ENCODE measurements around the gene PROSER2. TPM values are rescaled to one million over a fixed set of nuclear protein-coding genes. Genes with fewer than 3 reads are reported as not detected.

The PROSER2 gene
- total and polyA plus RNA-seq, 10 donors, result 1.6 to 15.4 (median 6.1) TPM

DNA sequence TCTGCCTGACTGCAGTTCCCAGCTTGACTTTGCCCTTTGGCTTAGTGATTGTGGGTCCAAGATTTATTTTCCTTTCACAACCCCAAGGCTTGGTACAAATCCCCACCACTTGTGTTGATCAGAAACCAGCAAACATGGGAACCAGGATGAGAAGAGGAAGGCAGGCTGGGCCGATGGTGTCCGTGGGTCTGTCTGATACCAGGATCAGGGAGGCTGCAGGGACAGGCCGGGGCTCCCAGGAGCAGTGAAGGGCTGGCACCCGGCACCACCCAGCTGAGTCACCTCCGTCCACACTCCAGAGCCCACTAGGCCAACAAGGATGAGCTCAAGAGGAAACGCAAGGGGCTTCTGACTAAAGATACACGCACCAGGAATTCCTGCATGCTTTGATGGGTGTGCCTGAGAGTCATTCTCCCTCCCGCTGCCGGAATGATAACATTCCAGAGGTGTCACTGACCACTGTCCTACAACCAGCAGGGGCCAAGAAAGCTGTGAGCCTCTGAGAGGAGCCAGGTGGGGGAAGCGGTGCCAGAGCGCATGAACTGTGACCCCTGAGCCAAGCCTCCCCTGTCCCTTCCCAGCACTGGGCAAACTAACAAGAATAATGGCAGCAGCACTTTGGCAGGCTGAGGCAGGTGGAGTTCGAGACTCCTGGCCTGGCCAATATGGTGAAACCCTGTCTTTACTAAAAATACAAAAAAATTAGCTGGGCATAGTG lies 29.2 kb upstream of the PROSER2 start:
- Histone ChIP-seq H3K4me3 (no peak overlapping the region), H3K36me3 (no peaks in the 10 kb centered on the region), H3K9me3 (no peaks in the 10 kb centered on the region), H3K4me1 (peaks cover 0 to 11% (median 4%) of the 10 kb centered on the region in 6 donors), H3K27ac (no peak overlapping the region), H3K27me3 (replicated peaks in 1 of 7) (no peaks in the 10 kb centered on the region)
- TF ChIP-seq POLR2A (IDR thresholded peaks at IDR 0.05) (no peak), POLR2AphosphoS5 (IDR thresholded peaks at IDR 0.05) (no peak)
- TF ChIP-seq, protein P1, sequence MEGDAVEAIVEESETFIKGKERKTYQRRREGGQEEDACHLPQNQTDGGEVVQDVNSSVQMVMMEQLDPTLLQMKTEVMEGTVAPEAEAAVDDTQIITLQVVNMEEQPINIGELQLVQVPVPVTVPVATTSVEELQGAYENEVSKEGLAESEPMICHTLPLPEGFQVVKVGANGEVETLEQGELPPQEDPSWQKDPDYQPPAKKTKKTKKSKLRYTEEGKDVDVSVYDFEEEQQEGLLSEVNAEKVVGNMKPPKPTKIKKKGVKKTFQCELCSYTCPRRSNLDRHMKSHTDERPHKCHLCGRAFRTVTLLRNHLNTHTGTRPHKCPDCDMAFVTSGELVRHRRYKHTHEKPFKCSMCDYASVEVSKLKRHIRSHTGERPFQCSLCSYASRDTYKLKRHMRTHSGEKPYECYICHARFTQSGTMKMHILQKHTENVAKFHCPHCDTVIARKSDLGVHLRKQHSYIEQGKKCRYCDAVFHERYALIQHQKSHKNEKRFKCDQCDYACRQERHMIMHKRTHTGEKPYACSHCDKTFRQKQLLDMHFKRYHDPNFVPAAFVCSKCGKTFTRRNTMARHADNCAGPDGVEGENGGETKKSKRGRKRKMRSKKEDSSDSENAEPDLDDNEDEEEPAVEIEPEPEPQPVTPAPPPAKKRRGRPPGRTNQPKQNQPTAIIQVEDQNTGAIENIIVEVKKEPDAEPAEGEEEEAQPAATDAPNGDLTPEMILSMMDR (IDR thresholded peaks at IDR 0.05 in 8 of 11, conservative IDR thresholded peaks at IDR 0.05 in 3 of 11), result no peak
- DNase-seq, result no peak
- WGBS, 5 donors, result 81 to 93% (median 86%) methylated on average over 10 to 12 of the region's 12 CpGs
- intact Hi-C loops (cut with DNase I; ENCODE audit: low total_unique reads), result no loop called here

DNA sequence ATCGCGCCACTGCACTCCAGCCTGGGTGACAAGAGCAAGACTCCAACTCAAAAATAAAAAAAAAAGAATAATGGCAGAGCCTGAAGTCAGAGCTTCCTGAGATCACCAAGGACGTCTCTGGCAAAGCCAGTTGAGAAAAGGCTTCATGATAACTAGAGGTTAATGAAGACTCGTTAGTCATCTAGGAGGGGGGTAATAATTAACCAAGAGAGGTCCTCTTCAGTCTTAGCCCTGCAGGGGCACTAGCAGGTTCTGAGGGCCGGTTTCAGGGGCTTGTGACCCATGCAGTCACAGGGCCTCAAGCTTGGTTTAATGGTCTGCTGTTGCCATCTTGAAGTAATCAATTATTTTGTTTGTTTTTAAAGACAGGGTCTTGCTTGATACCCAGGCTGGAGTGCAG lies 28.6 kb upstream of the PROSER2 start:
- 84 to 95% (median 91%) methylated on average over 5 of the region's 5 CpGs for WGBS, 5 donors

DNA sequence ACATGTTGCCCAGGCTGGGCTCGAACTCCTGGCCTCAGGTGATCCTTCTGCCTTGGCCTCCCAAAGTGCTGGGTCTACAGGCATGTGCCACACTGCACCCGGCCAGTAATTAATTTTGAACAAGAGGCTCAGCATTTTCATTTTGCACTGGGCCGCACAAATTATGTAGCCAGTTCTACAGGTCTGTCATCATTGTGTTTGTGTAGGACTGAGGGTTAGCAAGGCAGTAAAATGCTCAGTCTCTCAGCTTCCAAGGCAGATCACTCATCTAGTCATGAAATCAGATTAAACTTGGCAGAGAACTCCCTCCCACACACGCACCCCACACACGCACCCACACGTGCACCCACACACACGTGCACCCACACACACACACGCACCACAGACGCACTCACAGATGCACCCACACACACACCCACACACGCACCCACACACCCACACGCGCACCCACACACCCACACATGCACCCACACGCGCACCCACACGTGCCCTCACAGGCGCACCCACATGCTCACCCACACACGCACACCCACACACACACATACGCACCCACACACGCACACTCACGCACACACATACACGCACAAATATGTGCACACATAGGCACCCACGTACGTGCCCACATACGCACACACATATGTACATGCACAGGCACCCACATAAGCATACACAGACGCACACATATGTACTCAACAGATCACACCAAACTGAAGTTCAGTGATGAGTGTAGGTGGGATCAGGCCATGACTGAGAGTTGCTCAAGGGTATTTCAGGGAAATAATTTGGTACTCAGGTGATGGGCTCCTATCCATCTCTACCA lies 27.8 kb upstream of the PROSER2 start:
- TF ChIP-seq, protein P1 (IDR thresholded peaks at IDR 0.05 in 8 of 11, conservative IDR thresholded peaks at IDR 0.05 in 3 of 11), result no peak
- no peak for TF ChIP-seq POLR2A (IDR thresholded peaks at IDR 0.05)
- no peak for TF ChIP-seq POLR2AphosphoS5 (IDR thresholded peaks at IDR 0.05)
- Histone ChIP-seq H3K4me3 (no peak overlapping the region), H3K4me1 (peaks cover 0 to 20% (median 10%) of the 10 kb centered on the region in 6 donors), H3K27me3 (replicated peaks in 1 of 7) (no peaks in the 10 kb centered on the region), H3K27ac (no peak overlapping the region), H3K36me3 (no peaks in the 10 kb centered on the region), H3K9me3 (no peaks in the 10 kb centered on the region)
- 87 to 91% (median 88%) methylated on average over 24 to 25 of the region's 25 CpGs for WGBS, 5 donors
- intact Hi-C loops (cut with DNase I; ENCODE audit: low total_unique reads), result no loop called here
- no peak for DNase-seq

More for the DNA sequence above, 28.6 kb upstream of the PROSER2 start:
- TF ChIP-seq POLR2A (IDR thresholded peaks at IDR 0.05) (no peak), POLR2AphosphoS5 (IDR thresholded peaks at IDR 0.05) (no peak)
- TF ChIP-seq, protein P1 (IDR thresholded peaks at IDR 0.05 in 8 of 11, conservative IDR thresholded peaks at IDR 0.05 in 3 of 11), result no peak
- no peaks in the 10 kb centered on the region for H3K9me3 ChIP-seq
- peaks cover 0 to 18% (median 8%) of the 10 kb centered on the region in 6 donors for H3K4me1 ChIP-seq
- H3K27me3 ChIP-seq (replicated peaks in 1 of 7), result no peaks in the 10 kb centered on the region
- H3K36me3 ChIP-seq, result no peaks in the 10 kb centered on the region
- no peak for DNase-seq
- H3K4me3 ChIP-seq, result no peak overlapping the region
- H3K27ac ChIP-seq, result no peak overlapping the region
- intact Hi-C loops (cut with DNase I; ENCODE audit: low total_unique reads), result no loop called here

DNA sequence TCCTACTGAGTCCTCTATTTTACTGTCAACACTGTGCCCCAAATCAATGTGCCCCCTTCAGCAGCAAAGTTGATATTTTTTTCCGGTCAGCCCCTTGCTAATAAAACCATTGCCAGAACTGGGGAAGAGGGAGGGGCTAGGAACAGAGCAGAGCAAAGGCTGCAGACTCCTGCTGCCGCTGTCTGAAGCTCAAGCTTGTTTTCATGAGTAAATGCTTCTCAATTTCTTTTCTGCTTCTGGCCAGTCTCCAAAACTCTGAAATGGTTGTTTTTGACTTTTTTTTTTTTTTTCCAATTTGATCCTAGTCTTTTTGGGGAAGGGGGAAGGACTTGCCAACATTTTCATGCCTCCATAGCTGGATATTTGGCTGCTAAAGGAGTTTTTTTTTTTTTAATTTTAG lies 26.7 kb upstream of the PROSER2 start:
- intact Hi-C loops (cut with DNase I; ENCODE audit: low total_unique reads), result no loop called here
- DNase-seq, result no peak
- WGBS, 5 donors, result 56 to 82% (median 72%) methylated on average over 2 of the region's 2 CpGs
- Histone ChIP-seq H3K4me3 (no peak overlapping the region), H3K9me3 (no peaks in the 10 kb centered on the region), H3K36me3 (no peaks in the 10 kb centered on the region), H3K4me1 (peaks cover 0 to 20% (median 10%) of the 10 kb centered on the region in 6 donors), H3K27me3 (replicated peaks in 1 of 7) (no peaks in the 10 kb centered on the region), H3K27ac (no peak overlapping the region)
- TF ChIP-seq POLR2AphosphoS5 (IDR thresholded peaks at IDR 0.05), result no peak
- TF ChIP-seq, protein P1 (IDR thresholded peaks at IDR 0.05 in 8 of 11, conservative IDR thresholded peaks at IDR 0.05 in 3 of 11), result no peak
- TF ChIP-seq POLR2A (IDR thresholded peaks at IDR 0.05), result no peak

All from spleen (tissue), 11 donors.